Measurements from ENCODE around the gene FSIP1. TPM values are rescaled to one million over a fixed set of nuclear protein-coding genes. Genes with fewer than 3 reads are reported as not detected.
A peak's percentile ranks its signal among the peaks of the same experiment; 100 is the strongest.

Gene FSIP1
- total and polyA plus RNA-seq, 9 of the 15 experiments (the other 6 are each of a cell fraction or from before 2014, with no cell fraction given): 0.07 to 0.51 (median 0.29) TPM

GRCh38 chr15:39782441-39783138 lies at the start of gene FSIP1 (continued):
- TF ChIP-seq ZNF639 (CRISPR knock-in tag; conservative IDR thresholded peaks at IDR 0.05 in 1 of 2, IDR thresholded peaks at IDR 0.05 in 1 of 2) (no peak; a peak in 1 of 4 replicates), HNRNPH1 (optimal IDR thresholded peaks at IDR 0.05; ENCODE audit: low read depth, low read length) (no peak), NFE2L1 (tag; IDR thresholded peaks at IDR 0.05; ENCODE audit: borderline replicate concordance, low read depth) (no peak), HDAC1 (IDR thresholded peaks at IDR 0.05) (peak in 1 of 2 experiments; percentile 88; a peak in 2 of 4 replicates), MITF (IDR thresholded peaks at IDR 0.05) (no peak), MYBL2 (IDR thresholded peaks at IDR 0.05; ENCODE audit: low read depth) (no peak), MYBL2 (CRISPR knock-in tag; IDR thresholded peaks at IDR 0.05; ENCODE audit: borderline replicate concordance) (no peak), KLF6 (CRISPR knock-in tag; IDR thresholded peaks at IDR 0.05; ENCODE audit: borderline replicate concordance) (no peak), ZNF165 (CRISPR knock-in tag; IDR thresholded peaks at IDR 0.05; ENCODE audit: borderline replicate concordance) (no peak), TGIF2 (CRISPR knock-in tag; IDR thresholded peaks at IDR 0.05) (no peak), TARDBP (IDR thresholded peaks at IDR 0.05) (no peak), GMEB1 (CRISPR knock-in tag; IDR thresholded peaks at IDR 0.05) (no peak), ZNF780A (CRISPR knock-in tag; IDR thresholded peaks at IDR 0.05) (no peak), ZNF583 (CRISPR knock-in tag; IDR thresholded peaks at IDR 0.05) (no peak), ZSCAN32 (CRISPR knock-in tag; IDR thresholded peaks at IDR 0.05) (no peak), MXD1 (CRISPR knock-in tag; IDR thresholded peaks at IDR 0.05; ENCODE audit: borderline replicate concordance, poor library complexity, severe bottlenecking) (no peak), CTCFL (IDR thresholded peaks at IDR 0.05; ENCODE audit: borderline replicate concordance, insufficient read depth, low read depth, low read length, poor library complexity, severe bottlenecking) (no peak), SRSF7 (optimal IDR thresholded peaks at IDR 0.05; ENCODE audit: low read depth, low read length) (no peak), ID3 (CRISPR knock-in tag; IDR thresholded peaks at IDR 0.05) (no peak), ID3 (tag; IDR thresholded peaks at IDR 0.05) (no peak)

All from K562 (cell line).